Neural crest cell (in vitro differentiated cells): ENCODE measurements around the gene SH3PXD2B. TPM values are rescaled to one million over a fixed set of nuclear protein-coding genes. Genes with fewer than 3 reads are reported as not detected.
"Not testable (repeated sequence)": the region's sequence is repeated elsewhere in the genome, so short reads cannot be mapped to it uniquely, and the experiment has no call there.

Experiments used
- DNase-seq: peaks from one replicate; pipeline ENCODE4 v3.0.0; 2021; ENCODE audit warnings: low read depth, mixed read lengths, low spot score
- H3K27ac Mint-ChIP-seq: one replicate; pipeline ENCODE4 v1.8.0; 2021; ENCODE audit warnings: mild to moderate bottlenecking, mixed read lengths; ENCODE audit not compliant: unreplicated experiment
- H3K27me3 Mint-ChIP-seq: 2 replicates; pipeline ENCODE4 v1.8.0; 2021; ENCODE audit warnings: low read depth, mild to moderate bottlenecking, mixed read lengths
- H3K36me3 Mint-ChIP-seq: 2 replicates; pipeline ENCODE4 v1.8.0; 2021; ENCODE audit warnings: low read depth, mild to moderate bottlenecking, mixed read lengths
- H3K4me1 Mint-ChIP-seq: 2 replicates; pipeline ENCODE4 v1.8.0; 2021; ENCODE audit warnings: mixed read lengths
- H3K4me3 Mint-ChIP-seq: one replicate; pipeline ENCODE4 v1.8.0; 2021; ENCODE audit warnings: mild to moderate bottlenecking, mixed read lengths
- H3K9me3 Mint-ChIP-seq: 2 replicates; pipeline ENCODE4 v1.8.0; 2021; ENCODE audit warnings: mixed read lengths
- CTCF ChIP-seq: fragments of 200-600 bp; sonication (generic); conservative IDR thresholded peaks from 2 replicates; pipeline ENCODE4 v1.5.0; 2021; ENCODE audit warnings: antibody characterized with exemption, mild to moderate bottlenecking
- total RNA-seq: library from RNA; stranded (reverse); gene quantifications from 2 replicates; pipeline ENCODE4 v1.2.1, GENCODE V29; 2021

The SH3PXD2B gene
- total RNA-seq, 1 donor from 2014 or later: 86.1 TPM

GRCh38 chr5:172374783-172375182 lies 79.5 kb downstream of the SH3PXD2B start:
- no peak for DNase-seq
- no peak for TF ChIP-seq CTCF
- peaks cover 46% of the 10 kb centered on the region for H3K36me3 Mint-ChIP-seq
- H3K4me1 Mint-ChIP-seq: no peaks in the 10 kb centered on the region
- peaks cover 11% of the 10 kb centered on the region for H3K9me3 Mint-ChIP-seq
- no peak overlapping the region for H3K27ac Mint-ChIP-seq
- H3K4me3 Mint-ChIP-seq: no peak overlapping the region
- H3K27me3 Mint-ChIP-seq: no peaks in the 10 kb centered on the region

GRCh38 chr5:172373680-172374079 lies 80.6 kb downstream of the SH3PXD2B start:
- H3K36me3 Mint-ChIP-seq: peaks cover 46% of the 10 kb centered on the region
- H3K9me3 Mint-ChIP-seq: peaks cover 11% of the 10 kb centered on the region
- H3K27me3 Mint-ChIP-seq: no peaks in the 10 kb centered on the region
- no peaks in the 10 kb centered on the region for H3K4me1 Mint-ChIP-seq
- no peak overlapping the region for H3K4me3 Mint-ChIP-seq
- H3K27ac Mint-ChIP-seq: no peak overlapping the region
- no peak for DNase-seq
- no peak for TF ChIP-seq CTCF

- H3K9me3 Mint-ChIP-seq: peaks cover 11% of the 10 kb centered on the region
- H3K4me3 Mint-ChIP-seq: no peak overlapping the region
- DNase-seq: no peak
- no peaks in the 10 kb centered on the region for H3K27me3 Mint-ChIP-seq
- H3K36me3 Mint-ChIP-seq: peaks cover 50% of the 10 kb centered on the region
- TF ChIP-seq CTCF: no peak
- H3K27ac Mint-ChIP-seq: no peak overlapping the region
- no peaks in the 10 kb centered on the region for H3K4me1 Mint-ChIP-seq
These were observed 82.6 kb downstream of the SH3PXD2B start for GRCh38 chr5:172371684-172372083.

- Mint-ChIP-seq H3K9me3 (peaks cover 11% of the 10 kb centered on the region), H3K4me1 (no peaks in the 10 kb centered on the region)
These were observed 83.4 kb downstream of the SH3PXD2B start for GRCh38 chr5:172370648-172371545.

GRCh38 chr5:172370237-172370640 lies 84.1 kb downstream of the SH3PXD2B start:
- no peak overlapping the region for H3K4me3 Mint-ChIP-seq
- no peak overlapping the region for H3K27ac Mint-ChIP-seq
- H3K27me3 Mint-ChIP-seq: no peaks in the 10 kb centered on the region
- peaks cover 11% of the 10 kb centered on the region for H3K9me3 Mint-ChIP-seq
- DNase-seq: no peak
- no peak for TF ChIP-seq CTCF
- peaks cover 46% of the 10 kb centered on the region for H3K36me3 Mint-ChIP-seq
- peaks cover 4% of the 10 kb centered on the region for H3K4me1 Mint-ChIP-seq

More at GRCh38 chr5:172370648-172371545, 83.4 kb downstream of the SH3PXD2B start:
- peak; percentile 70 for TF ChIP-seq CTCF
- DNase-seq: peak; percentile 40
- Mint-ChIP-seq H3K27ac (no peak overlapping the region), H3K4me3 (no peak overlapping the region), H3K27me3 (no peaks in the 10 kb centered on the region), H3K36me3 (peaks cover 46% of the 10 kb centered on the region)

GRCh38 chr5:172368699-172369098 lies 85.6 kb downstream of the SH3PXD2B start:
- not testable (repeated sequence) for H3K27ac Mint-ChIP-seq, H3K4me3 Mint-ChIP-seq, H3K27me3 Mint-ChIP-seq, DNase-seq
- H3K4me1 Mint-ChIP-seq: peaks cover 16% of the 10 kb centered on the region
- H3K9me3 Mint-ChIP-seq: peaks cover 16% of the 10 kb centered on the region
- peaks cover 53% of the 10 kb centered on the region for H3K36me3 Mint-ChIP-seq
